NOMO-1 (cell line): ENCODE measurements around the gene RFXANK.
"Not testable (repeated sequence)": the region's sequence is repeated elsewhere in the genome, so short reads cannot be mapped to it uniquely, and the experiment has no call there.

Experiments
- DNase-seq, 2 experiments: peaks; one replicate each; lab custom pipeline; 2025; ENCODE audit not compliant: unreplicated experiment in 2 of 2; lab: John Stamatoyannopoulos, UW

The RFXANK gene

DNA sequence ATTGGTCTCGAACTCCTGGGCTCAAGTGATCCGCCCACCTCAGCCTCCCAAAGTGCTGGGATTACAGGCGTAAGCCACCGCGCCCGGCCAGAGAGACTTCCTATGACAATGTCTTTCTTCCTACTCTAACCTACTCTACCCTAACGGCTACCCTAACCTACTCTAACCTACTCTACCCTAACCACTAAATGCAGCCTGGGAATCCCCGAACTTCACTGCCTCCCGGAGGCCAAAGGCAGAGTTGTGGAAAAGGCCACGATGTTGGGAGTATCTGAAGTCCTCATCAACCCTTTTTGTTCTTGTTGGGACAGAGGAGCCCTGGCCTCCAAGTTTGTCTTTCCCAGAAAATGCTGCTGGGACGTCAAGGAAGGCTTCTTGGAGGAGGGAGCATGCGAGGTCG, 12.1 kb downstream of the RFXANK start:
- DNase-seq = no peak

DNA sequence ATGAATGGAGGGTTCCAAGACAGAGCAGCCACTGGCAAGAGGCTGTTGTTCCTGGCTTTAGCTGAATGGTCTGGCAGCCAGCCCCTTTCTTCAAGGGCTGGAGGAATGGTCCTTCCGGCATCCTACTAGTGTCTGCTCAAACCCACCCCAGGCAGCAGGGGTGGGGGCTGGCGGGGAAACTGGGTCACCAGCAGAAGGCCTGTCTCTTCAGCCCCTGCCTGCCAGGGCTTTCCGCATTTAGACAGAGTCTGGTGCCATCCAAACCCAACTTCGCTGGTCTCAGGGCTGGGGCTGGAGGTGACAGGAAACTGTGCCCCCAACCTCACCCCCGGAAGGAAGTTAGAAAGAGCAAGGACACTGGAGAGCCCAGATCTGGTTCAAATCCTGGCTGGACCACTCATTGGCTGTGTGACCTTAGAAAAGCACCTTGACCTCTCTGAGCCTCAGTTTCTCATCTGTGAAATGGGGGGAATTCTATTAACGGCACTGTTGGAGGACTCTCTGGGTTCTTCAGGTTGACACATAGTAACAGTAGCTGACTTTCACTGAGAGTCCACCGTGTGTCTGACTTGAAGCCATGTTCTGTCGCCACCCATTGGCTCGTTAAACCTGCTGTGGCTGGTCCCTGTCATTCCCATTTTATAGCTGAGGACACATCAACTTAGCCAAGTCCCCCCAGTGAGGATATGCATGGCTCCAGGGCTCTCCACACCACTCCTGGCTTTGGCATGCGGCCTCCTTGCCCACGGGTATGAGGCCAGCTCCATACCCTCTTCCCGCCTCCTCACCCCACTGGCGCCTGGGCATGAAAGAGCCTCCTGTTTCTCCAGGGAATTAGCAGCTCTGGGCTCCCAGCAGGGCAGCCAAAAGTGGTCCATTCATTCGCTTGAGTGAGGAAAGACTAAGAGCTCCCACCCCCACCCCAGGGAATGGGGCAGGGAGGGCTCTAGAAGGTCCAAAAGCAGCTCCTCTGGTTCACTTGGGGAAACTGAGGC, 13.7 kb downstream of the RFXANK start:
- DNase-seq = no peak

DNA sequence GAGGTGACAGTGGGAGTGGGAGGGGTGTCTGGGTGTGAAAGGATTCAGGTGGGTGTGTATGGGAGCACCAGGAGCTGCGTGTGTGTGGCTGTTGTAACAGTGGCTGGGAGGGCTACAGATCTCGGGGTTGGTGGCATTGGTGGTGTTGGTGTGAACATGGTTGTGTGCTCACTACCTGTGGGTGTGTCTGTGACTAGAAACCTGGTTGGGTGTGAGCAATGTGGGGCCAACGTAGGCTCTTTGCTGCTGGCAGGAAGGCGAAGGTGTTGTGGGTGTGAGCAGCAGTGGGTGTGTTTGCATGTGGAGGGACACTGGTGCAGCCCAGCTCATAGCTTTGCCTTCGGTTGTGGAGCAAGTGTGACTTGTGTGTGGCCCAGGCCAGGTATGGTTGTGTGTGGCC, 14.9 kb downstream of the RFXANK start:
- no peak for DNase-seq

DNA sequence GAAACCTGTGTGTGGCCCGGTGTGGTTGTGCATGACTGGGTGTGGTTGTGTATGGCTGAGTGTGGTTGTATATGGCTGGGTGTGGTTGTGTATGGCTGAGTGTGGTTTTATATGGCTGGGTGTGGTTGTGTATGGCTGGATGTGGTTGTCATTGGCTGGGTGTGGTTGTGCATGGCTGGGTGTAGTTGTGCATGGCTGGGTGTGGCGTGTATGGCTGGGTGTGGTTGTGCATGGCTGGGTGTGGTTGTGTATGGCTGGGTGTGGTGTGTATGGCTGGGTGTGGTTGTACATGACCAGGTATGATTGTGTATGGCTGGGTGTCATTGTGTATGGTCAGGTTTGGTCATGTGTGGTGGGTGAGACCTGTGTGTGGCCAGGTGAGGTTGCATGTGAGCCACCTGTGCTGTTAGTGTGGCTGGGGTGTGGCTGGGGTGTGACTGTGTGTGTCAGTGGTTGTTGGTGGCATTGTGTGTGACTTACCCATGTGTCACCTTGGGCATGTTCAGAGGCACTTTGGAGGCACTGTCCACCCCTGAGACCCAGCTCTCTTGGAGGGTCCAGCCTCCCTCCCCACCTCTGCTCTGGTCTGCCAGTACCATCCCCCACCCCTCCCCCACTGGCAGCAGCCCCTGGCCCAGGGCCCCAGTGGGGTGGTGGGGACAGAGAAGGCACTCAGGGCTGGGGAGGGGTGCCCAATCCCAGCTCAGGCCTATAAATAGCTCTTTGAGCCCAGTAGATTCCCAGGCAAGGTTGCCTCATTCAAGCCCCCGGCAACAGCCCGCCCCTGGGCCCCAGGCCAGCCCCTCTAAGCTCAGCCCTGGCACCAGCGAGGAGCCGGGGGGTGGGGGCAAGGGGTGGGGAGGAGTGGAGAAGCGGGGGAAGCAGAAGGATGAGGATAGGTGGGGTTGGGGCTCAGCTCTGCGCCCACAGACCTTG, 15.8 kb downstream of the RFXANK start:
- DNase-seq = no peak

DNA sequence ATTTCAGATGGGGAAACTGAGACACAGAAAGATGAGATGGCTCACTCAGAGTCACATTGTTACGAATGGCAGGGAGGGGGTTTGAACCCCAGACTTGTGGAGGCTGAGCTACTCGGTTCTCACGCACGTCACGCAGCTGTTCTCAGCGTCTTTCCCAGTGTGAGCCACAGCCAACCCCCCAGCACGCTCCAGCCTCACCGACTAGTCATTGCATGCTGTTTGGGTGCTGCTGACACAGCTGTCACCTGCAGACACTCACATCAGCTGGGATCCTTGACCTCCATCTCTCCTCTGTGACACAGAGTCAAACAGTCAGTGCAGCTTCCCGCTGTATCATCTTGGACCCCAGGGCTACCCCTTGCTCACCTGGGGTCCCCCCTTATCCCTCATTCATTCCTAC, 17.3 kb downstream of the RFXANK start:
- no peak for DNase-seq

DNA sequence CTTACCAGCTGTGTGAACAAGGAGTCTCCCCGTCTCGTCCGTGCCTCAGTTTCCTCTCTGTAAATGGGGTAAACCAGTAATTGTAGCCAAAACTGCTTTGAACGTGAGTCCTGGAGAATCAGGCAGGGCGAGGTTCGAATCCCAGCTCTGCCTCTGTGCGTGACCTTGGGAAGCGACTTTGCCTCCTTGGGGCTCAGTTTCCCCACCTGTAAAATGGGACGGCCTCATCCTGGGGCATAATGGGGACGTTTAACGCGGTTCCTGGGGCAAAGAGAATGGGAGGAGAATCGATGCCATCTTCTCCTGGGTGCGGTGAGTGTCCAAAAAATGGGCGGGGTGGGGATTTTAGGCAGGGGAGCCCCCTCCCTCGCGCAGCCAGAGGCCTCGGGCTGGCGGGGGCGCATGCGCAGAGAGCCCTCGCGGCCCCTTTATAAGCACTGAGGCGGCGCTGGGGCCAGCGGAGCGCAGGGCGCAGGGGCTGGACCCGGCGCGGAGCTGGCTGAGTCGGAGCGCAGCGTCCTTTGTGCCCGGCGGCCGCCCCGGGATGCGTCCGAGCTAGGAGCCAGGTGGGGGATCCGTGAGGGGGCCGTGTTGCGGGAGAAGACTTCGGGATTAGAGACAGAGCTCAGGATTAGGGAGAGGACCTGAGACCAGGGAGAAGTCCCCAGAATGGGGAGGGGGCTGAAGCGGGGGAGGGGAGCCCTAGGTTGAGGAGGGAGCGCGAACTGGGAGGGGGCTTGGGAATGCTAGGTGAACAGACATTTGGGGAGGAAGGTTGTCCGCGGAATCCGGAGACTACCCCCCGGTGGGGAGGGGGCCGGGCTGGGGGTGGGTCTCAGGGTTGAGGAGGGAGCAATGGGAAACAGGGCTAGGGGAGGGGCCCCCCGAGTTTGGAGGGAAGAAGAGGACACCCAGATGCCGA, 19.7 kb downstream of the RFXANK start, which contains the start of gene NCAN:
Gene NCAN, plus strand, starts transcription at position 460 of the 922 bp plus-strand sequence. CDS start 4,996 bp downstream, outside the sequence.
- no peak for DNase-seq

DNA sequence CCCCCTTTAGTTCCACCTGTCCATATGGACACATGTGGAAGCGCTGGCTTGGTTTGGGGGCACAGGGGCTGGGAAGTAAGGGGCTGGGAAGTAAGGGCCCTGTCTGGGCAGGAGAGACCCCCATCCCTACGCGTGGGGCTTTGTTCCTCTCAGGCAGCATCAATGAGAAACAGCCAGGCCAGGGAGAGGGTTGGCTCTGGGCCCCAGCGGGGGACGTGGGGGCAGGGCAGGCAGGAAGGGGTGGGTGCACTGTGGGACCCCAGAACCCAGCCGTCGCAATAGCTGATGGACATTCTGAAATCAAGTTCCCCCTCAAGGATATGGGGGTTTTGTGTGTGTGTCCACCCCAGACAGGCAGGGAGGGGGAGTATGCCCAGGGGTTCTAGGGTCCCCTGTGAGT, 20.9 kb downstream of the RFXANK start:
- no peak for DNase-seq

DNA sequence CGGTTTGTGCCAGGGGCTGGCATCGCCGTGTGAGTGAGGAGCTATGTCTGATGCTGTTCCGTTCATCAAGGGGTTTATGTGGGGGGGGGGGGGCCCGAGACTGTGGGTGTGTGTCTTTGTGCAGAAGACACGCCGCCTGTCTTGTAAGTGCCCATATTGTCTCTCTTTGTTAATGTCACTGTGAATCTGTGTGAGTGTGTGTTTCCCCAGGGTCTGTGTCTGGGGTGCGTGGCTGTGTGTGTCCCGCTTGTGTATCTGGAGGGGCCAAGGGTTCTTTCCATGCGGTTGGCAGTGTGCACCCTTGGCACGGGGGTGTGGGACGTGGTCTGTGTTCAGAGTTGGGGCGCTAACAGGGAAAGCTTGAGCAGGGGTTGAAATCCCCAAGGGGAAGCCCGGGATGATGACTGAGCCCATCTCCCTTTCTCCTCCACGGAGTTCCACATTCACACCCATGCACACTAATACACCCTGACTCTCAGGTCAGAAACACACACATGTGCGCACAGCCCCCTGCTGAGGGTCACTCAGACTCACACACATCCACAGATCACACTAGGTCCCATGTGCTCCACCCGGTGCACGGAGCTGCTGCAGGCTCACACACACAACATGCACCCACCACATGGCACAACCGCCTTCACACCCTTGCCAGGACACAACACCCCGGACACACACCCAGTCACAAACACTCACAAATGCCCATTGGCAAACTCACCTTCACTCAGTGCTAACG, 21.5 kb downstream of the RFXANK start:
- no peak for DNase-seq

DNA sequence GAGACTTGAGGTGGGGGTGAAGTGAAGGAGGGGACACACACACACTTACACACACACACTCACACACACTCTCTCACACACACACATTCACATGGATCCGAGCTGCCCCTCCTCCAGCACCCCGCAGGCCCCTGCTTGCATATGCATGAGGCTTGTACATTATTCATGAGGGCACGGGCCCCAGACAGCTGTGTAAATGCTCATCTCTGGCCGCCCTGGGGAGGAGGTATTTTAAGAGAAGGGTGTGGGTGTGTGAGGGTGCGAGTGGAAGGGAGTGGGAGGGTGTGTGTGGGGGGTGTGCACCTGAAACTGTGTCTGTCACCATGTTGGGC, 22.1 kb downstream of the RFXANK start:
- DNase-seq = no peak

DNA sequence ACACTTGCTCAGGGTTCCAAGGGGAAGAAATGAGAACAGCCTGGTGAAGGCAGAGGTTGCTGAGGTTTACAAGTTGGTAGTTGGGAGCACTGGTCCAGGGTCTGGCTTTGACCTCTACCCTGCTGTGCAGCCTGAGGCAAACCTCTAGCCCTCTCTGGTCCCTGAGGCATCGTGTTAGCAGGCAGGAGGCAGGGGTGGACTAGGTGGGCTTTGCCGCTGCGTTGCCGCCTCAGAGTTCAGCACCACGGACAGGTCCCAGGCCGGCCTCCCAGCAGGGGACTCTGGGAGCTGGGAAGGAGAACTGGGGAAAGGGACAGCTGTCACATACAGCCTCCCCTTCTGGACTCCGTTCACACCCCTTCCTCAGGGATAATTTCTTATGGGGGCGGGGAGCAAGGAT, 22.8 kb downstream of the RFXANK start:
- peak; percentile 8 to 15 for DNase-seq

DNA sequence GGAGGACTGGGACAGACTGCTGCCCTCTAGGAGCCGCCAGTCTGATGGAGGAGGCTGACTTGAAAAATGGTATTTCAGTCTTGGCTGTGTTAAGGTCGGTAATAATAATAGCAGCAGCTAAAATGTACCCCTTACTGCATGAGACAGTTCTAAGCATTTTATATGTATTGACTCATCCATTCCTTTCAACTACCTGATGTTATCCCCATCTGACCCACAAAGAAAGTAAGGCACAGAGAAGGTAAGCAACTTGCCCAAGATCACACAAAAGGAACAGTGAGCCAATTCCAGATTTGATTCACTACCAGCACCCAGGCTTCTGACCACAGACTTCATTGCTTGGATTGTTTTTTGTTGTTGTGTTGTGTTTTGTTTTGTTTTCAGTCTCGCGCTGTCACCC, 23.7 kb downstream of the RFXANK start:
- DNase-seq = no peak

DNA sequence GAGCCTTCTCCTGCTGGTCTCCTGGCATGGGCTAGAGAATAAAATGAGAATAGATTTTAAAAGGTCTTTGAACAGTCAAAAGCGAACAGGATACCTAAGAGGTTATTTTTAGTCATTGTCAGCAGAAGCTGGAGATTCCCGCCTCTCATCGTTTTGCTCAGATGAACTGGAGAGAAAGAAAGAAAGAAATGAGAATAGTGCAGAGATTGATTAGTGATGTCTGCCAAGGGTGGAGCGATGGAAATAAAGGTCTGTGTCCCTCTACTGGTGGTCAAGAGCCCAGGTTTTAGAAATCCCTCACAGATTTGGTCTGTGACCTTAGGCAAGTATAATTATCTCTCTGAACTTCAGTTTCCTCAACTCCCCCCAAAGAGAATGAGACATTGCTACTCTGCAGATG, 25.0 kb downstream of the RFXANK start:
- DNase-seq = no peak

DNA sequence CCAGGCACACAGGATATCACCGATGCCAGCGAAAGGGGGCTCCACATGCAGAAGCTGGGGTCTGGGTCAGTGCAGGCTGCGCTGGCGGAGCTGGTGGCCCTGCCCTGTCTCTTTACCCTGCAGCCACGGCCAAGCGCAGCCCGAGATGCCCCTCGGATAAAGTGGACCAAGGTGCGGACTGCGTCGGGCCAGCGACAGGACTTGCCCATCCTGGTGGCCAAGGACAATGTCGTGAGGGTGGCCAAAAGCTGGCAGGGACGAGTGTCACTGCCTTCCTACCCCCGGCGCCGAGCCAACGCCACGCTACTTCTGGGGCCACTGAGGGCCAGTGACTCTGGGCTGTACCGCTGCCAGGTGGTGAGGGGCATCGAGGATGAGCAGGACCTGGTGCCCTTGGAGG, 26.9 kb downstream of the RFXANK start:
- DNase-seq = no peak

DNA sequence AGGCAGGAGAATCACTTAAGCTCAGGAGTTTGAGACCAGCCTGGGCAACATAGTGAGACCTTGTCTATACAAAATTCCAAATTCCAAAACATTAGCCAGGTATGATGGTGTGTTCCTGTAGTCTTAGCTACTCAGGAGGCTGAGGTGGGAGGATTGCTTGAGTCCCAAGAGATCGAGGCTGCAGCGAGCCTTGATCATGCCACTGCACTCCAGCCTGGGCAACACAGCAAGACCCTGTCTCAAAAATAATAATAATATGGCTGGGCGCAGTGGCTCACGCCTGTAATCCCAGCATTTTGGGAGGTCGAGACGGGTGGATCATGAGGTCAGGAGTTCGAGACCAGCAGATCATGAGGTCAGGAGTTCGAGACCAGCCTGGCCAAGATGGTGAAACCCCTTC, 28.9 kb downstream of the RFXANK start:
- not testable (repeated sequence) for DNase-seq

DNA sequence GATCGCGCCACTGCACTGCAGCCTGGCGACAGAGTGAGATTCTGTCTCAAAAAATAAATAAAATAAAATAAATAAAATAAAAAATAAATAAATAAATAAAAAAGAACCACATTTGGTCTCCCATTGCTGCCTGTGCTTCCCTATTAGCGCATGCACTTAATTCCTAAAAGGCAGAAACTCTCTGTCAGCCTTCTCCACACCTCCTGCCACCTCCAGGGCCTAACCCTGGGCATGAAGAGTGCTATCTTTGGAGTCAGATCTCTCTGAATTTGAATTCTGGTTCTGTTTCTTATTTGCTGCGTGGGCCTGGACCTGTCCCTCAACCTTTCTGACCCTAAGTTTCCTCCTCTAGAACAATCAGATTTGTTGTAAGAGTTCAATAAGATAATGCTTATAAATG, 31.0 kb downstream of the RFXANK start:
- DNase-seq = no peak

DNA sequence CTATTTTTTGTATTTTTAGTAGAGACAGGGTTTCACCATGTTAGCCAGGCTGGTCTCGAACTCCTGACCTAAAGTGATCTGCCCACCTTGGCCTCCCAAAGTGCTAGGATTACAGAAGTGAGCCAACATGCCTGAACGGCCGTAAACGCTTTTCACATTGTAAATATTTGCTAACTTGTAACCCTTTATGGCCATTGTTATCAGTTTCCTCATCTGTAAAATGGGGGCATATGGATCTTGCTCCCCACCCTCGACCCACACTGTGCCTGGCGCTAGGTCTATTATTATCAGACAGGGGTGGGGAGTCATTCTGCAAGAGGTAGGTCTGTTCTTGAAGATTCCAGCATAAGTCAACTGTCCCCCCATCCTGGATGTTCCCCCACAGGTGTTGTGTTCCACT, 31.6 kb downstream of the RFXANK start:
- no peak for DNase-seq

DNA sequence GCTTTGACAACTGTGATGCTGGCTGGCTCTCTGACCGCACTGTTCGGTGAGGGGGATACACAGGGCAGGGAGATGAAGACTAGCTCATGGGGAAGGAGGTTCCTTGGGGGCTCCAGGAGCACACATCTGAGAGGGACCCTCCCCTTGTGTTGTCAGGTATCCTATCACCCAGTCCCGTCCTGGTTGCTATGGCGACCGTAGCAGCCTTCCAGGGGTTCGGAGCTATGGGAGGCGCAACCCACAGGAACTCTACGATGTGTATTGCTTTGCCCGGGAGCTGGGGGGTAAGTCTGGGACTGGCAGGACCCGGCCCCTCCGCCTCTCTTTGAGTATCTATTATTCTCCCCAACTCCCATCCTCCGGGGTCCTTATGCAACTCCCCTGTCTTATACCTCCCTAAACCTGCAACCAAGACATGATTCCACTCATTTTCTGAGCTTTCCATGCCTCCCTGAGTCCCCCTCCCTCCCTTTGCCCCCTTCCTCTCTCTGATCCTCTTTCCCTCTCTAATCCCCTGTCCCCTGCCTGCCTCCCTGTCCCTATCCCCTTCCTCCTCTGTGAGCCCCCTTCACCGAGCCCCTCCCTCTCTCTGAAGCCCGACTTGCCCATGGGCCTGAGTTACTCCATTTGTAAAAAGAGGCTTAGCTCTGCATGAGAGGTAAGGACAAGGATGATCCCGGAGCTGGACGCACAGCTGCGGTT, 32.2 kb downstream of the RFXANK start:
- DNase-seq = no peak

DNA sequence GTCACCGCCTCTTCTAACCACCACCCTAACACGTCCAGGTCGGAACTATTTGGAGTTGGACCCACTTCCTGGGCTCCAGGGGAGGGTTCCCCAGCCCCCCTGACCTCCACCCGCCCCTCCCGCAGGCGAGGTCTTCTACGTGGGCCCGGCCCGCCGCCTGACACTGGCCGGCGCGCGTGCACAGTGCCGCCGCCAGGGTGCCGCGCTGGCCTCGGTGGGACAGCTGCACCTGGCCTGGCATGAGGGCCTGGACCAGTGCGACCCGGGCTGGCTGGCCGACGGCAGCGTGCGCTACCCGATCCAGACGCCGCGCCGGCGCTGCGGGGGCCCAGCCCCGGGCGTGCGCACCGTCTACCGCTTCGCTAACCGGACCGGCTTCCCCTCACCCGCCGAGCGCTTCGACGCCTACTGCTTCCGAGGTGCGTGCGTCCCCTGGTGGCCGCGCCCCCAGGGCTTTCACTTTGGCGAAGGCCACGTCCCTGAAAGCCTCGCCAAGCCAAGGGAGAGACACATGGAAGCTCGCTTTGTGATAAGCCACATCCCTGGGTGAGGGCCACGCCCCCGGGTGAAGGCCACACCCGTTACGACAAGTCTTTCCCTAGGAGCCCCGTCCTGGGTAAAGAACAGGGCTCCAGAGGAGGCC, 32.9 kb downstream of the RFXANK start:
- DNase-seq = peak; percentile 72 to 80

DNA sequence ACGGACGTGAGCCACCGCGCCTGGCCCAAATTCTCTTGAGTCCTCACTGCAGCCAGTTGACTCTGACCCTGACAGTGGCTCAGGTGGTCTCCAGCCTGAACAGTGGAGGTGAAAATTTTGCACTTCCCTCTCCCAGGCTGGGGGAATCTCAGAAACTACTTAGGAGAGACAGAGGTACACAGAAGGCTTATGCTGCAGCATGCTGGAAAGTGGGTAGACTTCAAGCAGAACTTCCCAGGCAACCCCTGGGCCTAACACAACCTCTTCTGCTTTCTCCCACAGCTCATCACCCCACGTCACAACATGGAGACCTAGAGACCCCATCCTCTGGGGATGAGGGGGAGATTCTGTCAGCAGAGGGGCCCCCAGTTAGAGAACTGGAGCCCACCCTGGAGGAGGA, 34.1 kb downstream of the RFXANK start:
- DNase-seq = no peak
